HAP-1 (cell line): ENCODE data around the gene TRIM52.
A peak's percentile ranks its signal among the peaks of the same experiment; 100 is the strongest.

ENCODE experiments used
- DNase-seq, 2 experiments: peaks; one replicate each; pipeline ENCODE4 v3.0.0-alpha.2; 2016 to 2020; ENCODE audit warnings: low spot score in 2 of 2
- H3K27me3 ChIP-seq: fragments of 250-450 bp; sonication (Bioruptor Pico); 2 replicates; pipeline ENCODE4 v1.5.1; 2020; ENCODE audit warnings: low read depth, mild to moderate bottlenecking, moderate library complexity
- H3K36me3 ChIP-seq: fragments of 250-450 bp; sonication (Bioruptor Pico); replicated peaks from 2 replicates; pipeline ENCODE4 v1.5.1; 2020; ENCODE audit warnings: mild to moderate bottlenecking
- H3K4me1 ChIP-seq: fragments of 250-450 bp; sonication (Bioruptor Pico); 2 replicates; pipeline ENCODE4 v1.5.1; 2020; ENCODE audit warnings: mild to moderate bottlenecking
- H3K4me3 ChIP-seq: fragments of 250-450 bp; sonication (Bioruptor Pico); 2 replicates; pipeline ENCODE4 v1.5.1; 2020; ENCODE audit warnings: mild to moderate bottlenecking, moderate library complexity
- H3K9me3 ChIP-seq: fragments of 250-450 bp; sonication (Bioruptor Pico); 2 replicates; pipeline ENCODE4 v1.5.1; 2020; ENCODE audit warnings: mild to moderate bottlenecking, moderate library complexity
- in situ Hi-C: fragments of 300-500 bp; cut with MboI; formaldehyde crosslinking; loops from 3 replicates; pipeline ENCODE4 v1.14.3; 2020; ENCODE audit warnings: low sequenced_read_pairs, inconsistent platforms, mixed read lengths

The TRIM52 gene

GRCh38 chr5:181243564-181244343 is 17.2 kb downstream of the TRIM52 start, which contains the start of gene RACK1:
Gene RACK1 (minus strand): TSS chr5:181243906. CDS start chr5:181243800, 106 bp downstream.
- Histone ChIP-seq H3K9me3 (no peaks in the 10 kb centered on the region), H3K27me3 (no peaks in the 10 kb centered on the region), H3K36me3 (peaks cover 48% of the 10 kb centered on the region), H3K4me1 (peaks cover 18% of the 10 kb centered on the region), H3K4me3 (peak within 1 kb of the TSS; percentile 85)
- peak; percentile 86 to 92 for DNase-seq
- in situ Hi-C loops: no loop called here

GRCh38 chr5:181243018-181243563 is 17.9 kb downstream of the TRIM52 start:
- H3K4me1 ChIP-seq: peaks cover 18% of the 10 kb centered on the region
- in situ Hi-C loops: no loop called here
- no peaks in the 10 kb centered on the region for H3K9me3 ChIP-seq
- peaks cover 54% of the 10 kb centered on the region for H3K36me3 ChIP-seq
- H3K27me3 ChIP-seq: no peaks in the 10 kb centered on the region
- H3K4me3 ChIP-seq: peak overlapping the region; percentile 85
- no peak for DNase-seq

- Histone ChIP-seq H3K4me3 (peak overlapping the region; percentile 85), H3K36me3 (peaks cover 65% of the 10 kb centered on the region), H3K27me3 (no peaks in the 10 kb centered on the region), H3K9me3 (no peaks in the 10 kb centered on the region), H3K4me1 (peaks cover 18% of the 10 kb centered on the region)
- in situ Hi-C loops: no loop called here
- DNase-seq: no peak
These were observed 18.9 kb downstream of the TRIM52 start for GRCh38 chr5:181242031-181242451.

- Histone ChIP-seq H3K4me1 (peaks cover 18% of the 10 kb centered on the region), H3K9me3 (no peaks in the 10 kb centered on the region), H3K4me3 (peak overlapping the region; percentile 85), H3K27me3 (no peaks in the 10 kb centered on the region), H3K36me3 (peaks cover 70% of the 10 kb centered on the region)
- no peak for DNase-seq
- in situ Hi-C loops: no loop called here
These were observed 19.5 kb downstream of the TRIM52 start for GRCh38 chr5:181241393-181241975.

GRCh38 chr5:181239062-181239663 is 21.8 kb downstream of the TRIM52 start:
- Histone ChIP-seq H3K4me3 (no peak overlapping the region), H3K27me3 (no peaks in the 10 kb centered on the region), H3K36me3 (peaks cover 92% of the 10 kb centered on the region), H3K4me1 (peaks cover 7% of the 10 kb centered on the region), H3K9me3 (no peaks in the 10 kb centered on the region)
- no peak for DNase-seq
- in situ Hi-C loops: no loop called here

GRCh38 chr5:181237729-181238385 is 23.1 kb downstream of the TRIM52 start:
- peaks cover 96% of the 10 kb centered on the region for H3K36me3 ChIP-seq
- no peaks in the 10 kb centered on the region for H3K27me3 ChIP-seq
- H3K4me3 ChIP-seq: no peak overlapping the region
- no peaks in the 10 kb centered on the region for H3K9me3 ChIP-seq
- in situ Hi-C loops: no loop called here
- DNase-seq: no peak
- peaks cover 7% of the 10 kb centered on the region for H3K4me1 ChIP-seq

- Histone ChIP-seq H3K9me3 (no peaks in the 10 kb centered on the region), H3K4me1 (peaks cover 7% of the 10 kb centered on the region), H3K36me3 (peaks cover 90% of the 10 kb centered on the region), H3K4me3 (no peak overlapping the region), H3K27me3 (no peaks in the 10 kb centered on the region)
- in situ Hi-C loops: no loop called here
- DNase-seq: no peak
These were observed 23.8 kb downstream of the TRIM52 start for GRCh38 chr5:181236954-181237641.

- in situ Hi-C loops: no loop called here
- no peak overlapping the region for H3K4me3 ChIP-seq
- no peak for DNase-seq
- no peaks in the 10 kb centered on the region for H3K27me3 ChIP-seq
- H3K36me3 ChIP-seq: peaks cover 87% of the 10 kb centered on the region
- peaks cover 2% of the 10 kb centered on the region for H3K4me1 ChIP-seq
- H3K9me3 ChIP-seq: no peaks in the 10 kb centered on the region
These were observed 24.5 kb downstream of the TRIM52 start for GRCh38 chr5:181236471-181236870.

- in situ Hi-C loops: no loop called here
- DNase-seq: no peak
- Histone ChIP-seq H3K36me3 (peaks cover 86% of the 10 kb centered on the region), H3K4me1 (no peaks in the 10 kb centered on the region; the same call in 1 of the 2 replicates), H3K4me3 (no peak overlapping the region), H3K9me3 (no peaks in the 10 kb centered on the region), H3K27me3 (no peaks in the 10 kb centered on the region)
These were observed 25.1 kb downstream of the TRIM52 start for GRCh38 chr5:181235689-181236366.

- Histone ChIP-seq H3K4me3 (no peak overlapping the region), H3K4me1 (no peaks in the 10 kb centered on the region; the same call in 1 of the 2 replicates), H3K36me3 (peaks cover 84% of the 10 kb centered on the region), H3K27me3 (no peaks in the 10 kb centered on the region), H3K9me3 (no peaks in the 10 kb centered on the region)
- in situ Hi-C loops: no loop called here
- no peak for DNase-seq
These were observed 25.6 kb downstream of the TRIM52 start for GRCh38 chr5:181235323-181235688.

GRCh38 chr5:181234455-181235306 is 26.3 kb downstream of the TRIM52 start:
- Histone ChIP-seq H3K4me1 (no peaks in the 10 kb centered on the region), H3K4me3 (no peak overlapping the region), H3K9me3 (no peaks in the 10 kb centered on the region), H3K27me3 (no peaks in the 10 kb centered on the region), H3K36me3 (peaks cover 78% of the 10 kb centered on the region)
- DNase-seq: no peak
- in situ Hi-C loops: no loop called here

- no peaks in the 10 kb centered on the region for H3K9me3 ChIP-seq
- no peak overlapping the region for H3K4me3 ChIP-seq
- DNase-seq: no peak
- H3K4me1 ChIP-seq: no peaks in the 10 kb centered on the region
- in situ Hi-C loops: no loop called here
- no peaks in the 10 kb centered on the region for H3K27me3 ChIP-seq
- H3K36me3 ChIP-seq: peaks cover 70% of the 10 kb centered on the region
These were observed 27.0 kb downstream of the TRIM52 start for GRCh38 chr5:181233801-181234454.
